SHP77 (cell line): ENCODE results near the gene SIGLEC9.

ENCODE experiments used
- DNase-seq, 2 experiments: peaks; one replicate each; lab custom pipeline; 2025; lab: John Stamatoyannopoulos, UW

The SIGLEC9 gene

DNA sequence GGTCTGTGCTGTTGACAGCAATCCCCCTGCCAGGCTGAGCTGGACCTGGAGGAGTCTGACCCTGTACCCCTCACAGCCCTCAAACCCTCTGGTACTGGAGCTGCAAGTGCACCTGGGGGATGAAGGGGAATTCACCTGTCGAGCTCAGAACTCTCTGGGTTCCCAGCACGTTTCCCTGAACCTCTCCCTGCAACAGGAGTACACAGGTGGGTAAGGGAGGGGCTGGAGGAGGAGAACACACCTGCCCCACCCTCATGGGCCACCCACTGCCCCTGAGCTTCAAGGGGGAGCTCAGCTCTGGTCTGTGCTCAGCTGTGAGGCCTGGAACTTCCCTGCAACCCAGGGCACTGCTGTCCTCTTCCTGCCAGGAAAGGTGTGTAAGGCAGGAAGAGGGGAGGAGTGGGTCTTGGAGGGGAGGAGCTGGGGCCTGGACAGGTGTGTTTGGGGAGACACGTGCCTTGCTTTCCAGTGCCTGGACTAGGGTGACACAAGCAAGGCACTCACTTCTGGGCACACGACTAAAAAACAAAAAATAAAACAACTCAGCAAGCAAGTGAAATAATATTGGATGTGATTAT, 21.3 kb downstream of the SIGLEC9 start:
- DNase-seq: no peak

DNA sequence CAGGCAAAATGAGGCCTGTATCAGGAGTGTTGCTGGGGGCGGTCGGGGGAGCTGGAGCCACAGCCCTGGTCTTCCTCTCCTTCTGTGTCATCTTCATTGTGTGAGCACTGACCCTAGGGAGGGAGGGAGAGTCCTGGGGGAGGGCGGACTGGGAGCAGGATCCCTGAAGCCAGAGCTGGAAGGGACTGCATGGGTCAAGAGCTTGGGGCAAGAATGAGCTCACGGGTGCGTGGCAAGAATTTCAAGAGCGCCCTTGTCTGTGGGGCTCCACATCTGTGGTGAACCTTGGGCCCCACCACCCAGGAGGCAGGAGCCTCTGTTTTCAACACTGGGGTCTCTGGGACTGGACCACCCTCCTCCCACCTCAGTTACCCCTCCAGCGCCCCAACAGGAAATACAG, 22.0 kb downstream of the SIGLEC9 start:
- DNase-seq: no peak

DNA sequence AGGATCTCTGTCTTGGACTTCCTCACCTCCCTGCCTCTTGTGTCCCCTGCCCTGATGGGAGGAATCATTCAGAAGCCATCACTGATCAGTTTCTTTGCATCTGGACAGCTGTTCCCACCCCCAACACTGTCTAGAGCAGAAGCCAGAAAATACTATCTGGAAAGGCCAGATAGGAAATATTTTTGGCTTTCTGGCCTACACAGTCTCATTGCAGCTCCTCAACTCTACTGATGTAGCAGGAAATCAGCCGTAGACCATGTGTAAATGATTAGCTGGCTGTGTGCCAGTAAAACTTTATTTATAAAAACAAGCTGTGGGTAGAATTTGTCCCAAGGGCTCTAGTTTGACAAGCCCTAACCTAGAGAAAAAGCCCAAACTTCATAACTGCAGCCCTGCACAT, 23.0 kb downstream of the SIGLEC9 start:
- no peak for DNase-seq

DNA sequence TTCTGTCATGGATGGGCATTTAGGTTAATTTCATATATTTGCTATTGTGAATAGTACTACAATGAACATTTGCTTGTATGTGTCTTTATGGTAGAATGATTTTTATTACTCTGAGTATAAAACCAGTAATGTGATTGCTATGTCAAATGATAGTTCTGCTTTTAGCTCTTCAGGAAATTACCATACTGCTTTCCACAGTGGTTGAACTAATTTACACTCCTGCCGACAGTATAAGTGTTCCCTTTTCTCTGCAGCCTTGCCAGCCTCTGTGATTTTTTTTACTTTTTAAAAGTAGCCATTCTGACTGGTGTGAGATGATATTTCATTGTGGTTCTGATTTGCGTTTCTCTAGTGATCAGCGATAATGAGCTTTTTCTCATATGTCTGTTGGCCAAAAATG, 23.9 kb downstream of the SIGLEC9 start:
- no peak for DNase-seq

DNA sequence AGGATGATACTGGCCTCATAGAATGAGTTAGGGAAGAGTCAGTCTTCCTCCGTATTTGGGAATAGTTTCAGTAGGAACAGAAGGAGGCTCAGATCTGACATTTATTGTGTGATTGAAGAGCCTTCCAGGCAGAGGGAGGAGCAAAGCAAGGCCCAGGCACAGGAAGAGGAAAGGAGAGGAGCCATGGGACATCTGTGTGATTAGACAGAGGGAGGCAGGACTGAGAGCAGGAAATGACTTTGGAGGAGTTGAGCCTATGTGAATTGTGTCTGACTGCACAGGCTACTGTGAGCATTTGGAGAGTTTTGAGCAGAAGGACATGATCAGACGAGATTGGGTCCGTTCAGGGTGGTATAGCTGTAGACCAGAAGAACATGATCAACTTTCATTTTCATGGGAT, 25.9 kb downstream of the SIGLEC9 start:
- DNase-seq: no peak

DNA sequence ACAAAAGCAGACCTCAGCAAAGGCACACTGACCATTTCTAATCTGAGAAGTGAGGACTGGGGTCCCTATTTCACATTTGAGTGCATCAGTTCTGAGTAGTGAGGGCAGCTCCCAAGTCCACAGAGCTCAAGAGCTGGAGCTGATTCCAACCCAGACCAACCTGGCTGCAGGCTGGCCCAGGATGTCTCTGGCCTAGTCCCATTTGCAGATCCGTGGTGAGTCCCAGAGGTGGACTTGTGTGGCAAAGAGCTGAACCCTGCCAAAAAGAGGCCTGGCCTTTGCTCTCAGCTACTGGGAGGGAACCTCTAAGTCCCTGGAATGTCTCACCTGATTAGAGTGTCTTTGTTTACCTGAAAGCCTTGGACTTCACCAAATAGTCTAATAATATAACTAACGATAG, 32.0 kb downstream of the SIGLEC9 start:
- DNase-seq: no peak

DNA sequence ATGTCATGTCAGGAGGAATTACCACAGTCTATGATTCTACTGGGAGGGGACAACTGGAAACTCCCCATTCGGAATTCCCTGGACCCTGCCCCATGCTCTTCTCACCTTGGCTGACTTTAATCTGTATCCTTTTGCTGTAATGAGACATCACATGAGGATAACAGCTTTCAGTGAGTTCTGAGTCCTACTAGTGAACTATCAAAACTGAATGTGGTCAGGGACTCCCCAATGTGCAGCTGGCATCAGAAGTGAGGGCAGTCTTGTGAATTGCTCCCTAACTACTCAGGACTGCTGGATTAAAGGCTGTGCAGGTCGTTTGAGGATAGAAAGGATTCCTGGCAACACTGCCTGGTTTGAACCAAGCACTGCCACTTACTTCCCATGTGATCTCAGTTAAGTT, 32.6 kb downstream of the SIGLEC9 start:
- no peak for DNase-seq

DNA sequence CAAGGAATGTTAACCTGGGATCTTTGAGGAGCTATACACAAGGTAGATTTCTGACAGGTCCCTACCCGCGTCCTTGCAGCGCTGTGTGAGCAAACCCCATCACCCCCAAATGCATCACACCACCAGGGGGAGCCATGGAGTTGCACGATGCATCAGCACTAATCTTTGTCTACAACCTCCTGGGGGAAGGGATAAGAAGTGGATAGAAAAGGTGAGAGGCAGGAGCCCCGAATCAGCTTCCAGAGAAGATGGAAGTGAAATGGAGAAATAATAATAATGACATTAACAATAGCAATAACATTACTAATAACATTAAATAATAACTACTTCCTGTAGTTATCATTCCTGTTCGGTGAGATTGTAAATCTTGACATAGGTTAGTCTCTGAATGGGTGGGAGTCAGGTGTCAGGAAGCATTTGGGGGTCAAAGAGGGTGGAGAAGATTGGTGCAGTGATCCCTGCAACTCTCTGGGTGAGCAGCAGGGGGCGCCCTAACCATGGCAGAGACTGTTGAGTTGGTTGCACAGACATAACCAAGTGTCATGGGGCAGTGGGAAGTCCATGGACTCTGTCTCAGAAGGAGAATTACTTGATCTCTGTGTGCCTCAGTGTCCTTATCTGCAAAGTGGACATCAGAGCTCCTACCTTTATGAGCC, 33.9 kb downstream of the SIGLEC9 start:
- peak; percentile 4 to 36 for DNase-seq

DNA sequence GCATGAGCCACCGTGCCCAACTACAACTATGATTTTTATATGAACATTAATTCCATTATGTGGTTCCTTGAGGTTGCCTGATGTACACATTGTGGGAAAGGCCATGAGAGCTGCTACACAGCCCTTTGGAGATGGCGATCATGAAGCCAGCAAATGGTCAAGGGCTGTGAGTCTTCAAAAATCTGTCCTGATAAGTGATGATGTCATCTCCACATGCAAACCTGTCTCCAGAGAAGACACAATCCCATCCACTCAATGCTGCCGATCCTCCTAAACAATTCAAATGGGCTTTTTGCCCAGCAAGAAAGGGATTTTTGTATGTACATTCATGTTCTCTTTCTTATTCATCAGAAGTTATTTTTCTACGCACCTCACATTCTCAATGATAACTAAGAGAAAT, 35.0 kb downstream of the SIGLEC9 start:
- DNase-seq: no peak

DNA sequence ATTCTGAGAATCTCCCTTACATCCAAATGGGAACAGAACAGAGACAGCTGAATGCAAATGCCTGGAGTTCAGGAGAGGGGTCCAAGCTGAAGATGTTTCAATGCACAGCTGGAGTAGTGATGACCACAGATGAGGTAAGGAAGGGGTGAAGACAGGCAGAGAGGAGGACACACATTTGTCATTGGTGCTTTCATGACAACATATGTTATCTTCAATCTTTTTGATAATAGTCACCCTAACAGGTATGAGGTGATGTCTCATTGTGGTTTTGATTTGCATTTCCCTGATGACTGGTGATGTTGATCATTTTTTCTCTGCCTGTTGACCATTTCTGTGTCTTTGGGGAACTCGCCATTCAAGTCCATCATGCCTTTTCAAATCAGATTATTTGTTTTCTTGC, 36.6 kb downstream of the SIGLEC9 start:
- DNase-seq: no peak

DNA sequence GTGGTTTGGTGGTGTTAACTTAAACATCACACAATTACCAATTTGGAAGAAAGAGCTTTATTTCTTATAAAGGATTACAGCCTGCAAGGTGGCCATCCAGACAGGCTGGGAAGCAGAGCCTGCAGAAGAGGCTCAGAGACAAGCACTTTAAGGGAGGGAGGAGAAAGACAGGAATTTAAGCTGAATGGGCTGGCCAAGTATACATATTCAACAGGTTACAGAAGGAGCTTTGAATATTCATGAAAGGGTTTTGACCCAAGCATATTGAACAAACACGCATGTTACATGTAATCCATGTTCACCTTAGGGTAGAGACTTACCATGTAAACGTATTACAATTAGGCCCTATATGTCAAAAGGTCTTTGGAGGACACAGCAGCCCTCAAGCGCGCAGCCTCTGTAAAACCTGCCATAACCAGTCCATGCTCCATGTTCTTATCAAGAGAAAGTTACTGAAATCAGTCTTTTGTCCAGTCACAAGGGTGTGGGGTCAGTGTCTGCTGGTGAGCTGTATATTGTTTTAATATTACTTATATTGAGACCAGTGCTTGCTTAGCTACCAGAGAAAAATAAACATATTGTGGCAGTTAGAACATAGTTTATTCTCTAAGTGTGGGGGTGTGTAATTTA, 37.3 kb downstream of the SIGLEC9 start:
- no peak for DNase-seq

DNA sequence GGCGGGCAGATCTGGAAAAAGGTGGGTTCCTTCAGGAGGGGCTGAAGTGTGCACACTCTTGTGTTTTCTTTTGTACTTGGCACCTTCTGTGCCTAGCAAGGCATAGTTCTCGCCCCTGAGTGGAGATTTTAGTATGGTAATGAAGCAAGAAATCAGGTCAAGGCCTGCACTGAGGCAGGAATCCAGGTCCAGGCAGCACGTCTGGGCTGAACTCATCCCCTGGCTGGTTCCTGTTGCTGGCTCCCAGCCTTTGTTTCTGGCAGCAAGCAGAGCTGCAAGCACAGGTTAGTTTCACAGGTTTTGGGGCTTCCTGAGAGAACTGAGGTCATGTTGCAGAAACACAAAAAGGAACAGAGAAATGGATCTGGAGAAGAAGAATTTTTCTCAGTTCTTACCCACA, 38.6 kb downstream of the SIGLEC9 start:
- DNase-seq: no peak

DNA sequence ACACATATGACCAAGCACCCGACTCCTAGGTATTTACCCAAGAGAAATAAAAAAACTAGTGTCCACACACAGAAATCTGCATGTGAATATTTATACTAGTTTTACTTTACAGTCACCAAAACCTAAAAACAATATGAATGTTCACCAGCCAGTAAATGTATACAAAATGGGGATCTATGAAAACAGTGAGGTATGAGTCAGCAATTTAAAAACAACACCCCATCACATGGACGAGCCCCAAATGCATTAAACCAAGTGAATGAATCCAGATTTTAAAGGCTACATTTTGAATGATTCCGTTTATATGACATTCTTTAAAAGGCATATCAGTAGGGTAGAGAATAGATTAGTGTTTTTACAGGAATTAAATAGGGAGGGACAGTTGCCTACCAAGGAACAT, 39.5 kb downstream of the SIGLEC9 start:
- no peak for DNase-seq

DNA sequence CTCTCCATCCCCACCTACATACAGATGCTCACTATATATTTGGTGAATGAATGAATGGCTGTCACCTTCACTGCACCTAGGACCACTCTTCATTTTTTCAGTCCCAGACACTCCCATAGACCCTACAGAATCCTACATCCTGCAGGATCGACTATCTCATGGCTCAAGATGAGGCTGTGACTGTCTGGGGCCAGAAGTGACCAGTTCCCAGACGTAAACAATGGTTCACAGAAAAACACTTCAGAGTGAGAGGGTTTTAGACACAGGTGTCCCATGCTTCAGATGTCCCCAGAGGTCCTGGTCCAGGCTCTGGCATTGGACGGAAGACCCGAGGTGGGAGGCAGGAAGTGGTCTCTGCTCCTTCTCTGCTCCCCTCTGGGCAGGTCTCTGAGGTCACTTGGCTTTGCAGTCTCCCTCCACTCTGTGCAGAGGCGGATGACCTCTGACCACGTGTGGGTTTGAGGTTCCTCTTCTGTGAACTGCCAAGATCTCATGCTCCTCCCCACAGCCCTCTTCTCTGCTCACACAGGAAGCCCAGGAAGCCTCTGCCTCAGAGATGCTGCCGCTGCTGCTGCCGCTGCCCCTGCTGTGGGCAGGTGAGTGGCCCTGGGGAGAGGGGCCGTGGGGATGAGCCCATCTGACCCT, 42.3 kb downstream of the SIGLEC9 start:
- no peak for DNase-seq

DNA sequence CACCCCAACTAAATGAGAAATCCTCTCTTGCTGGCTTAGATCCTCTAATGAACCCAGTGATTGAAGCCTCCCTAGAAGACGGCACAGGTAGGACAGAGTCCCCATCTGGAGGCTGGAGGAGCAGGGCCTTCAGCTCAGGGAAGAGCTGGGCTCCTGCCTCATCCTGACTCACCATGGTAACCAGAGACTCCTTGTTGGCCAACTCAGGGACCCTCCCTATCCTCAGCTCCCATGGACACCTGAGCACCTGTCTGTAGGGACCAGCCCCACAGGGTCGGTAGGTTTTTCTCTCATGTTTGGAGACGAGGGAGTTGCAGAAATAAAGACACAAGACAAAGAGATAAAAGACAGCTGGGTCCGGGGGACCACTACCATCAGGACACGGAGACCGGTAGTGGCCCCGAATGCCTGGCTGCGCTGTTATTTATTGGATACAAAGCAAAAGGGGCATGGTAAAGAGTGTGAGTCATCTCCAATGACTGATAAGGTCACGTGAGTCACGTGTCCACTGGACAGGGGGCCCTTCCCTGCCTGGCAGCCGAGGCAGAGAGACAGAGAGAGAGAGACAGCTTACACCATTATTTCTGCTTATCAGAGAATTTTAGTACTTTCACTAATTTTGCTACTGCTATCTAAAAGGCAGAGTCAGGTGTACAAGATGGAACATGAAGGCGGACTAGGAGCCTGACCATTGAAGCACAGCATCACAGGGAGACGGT, 44.0 kb downstream of the SIGLEC9 start:
- no peak for DNase-seq

DNA sequence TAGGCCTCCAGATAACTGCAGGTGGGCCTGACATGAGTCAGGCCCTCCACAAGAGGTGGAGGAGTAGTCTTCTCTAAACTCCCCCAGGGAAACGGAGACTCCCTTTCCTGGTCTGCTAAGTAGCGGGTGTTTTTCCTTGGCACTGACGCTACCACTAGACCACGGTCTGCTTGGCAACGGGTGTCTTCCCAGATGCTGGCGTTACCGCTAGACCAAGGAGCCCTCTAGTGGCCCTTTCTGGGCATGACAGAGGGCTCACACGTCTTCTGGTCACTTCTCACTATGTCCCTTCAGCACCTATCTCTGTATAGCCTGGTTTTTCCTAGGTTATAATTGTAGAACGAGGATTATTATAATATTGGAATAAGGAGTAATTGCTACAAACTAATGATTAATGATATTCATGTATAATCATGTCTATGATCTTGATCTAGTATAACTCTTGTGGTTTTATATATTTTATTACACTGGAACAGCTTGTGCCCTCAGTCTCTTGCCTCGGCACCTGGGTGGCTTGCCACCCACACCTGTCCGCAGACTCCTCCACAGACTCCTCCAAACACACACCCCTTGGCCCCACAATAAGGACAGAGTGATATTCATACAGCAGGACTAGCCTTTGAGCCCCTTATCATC, 44.7 kb downstream of the SIGLEC9 start:
- peak; percentile 43 to 66 for DNase-seq

DNA sequence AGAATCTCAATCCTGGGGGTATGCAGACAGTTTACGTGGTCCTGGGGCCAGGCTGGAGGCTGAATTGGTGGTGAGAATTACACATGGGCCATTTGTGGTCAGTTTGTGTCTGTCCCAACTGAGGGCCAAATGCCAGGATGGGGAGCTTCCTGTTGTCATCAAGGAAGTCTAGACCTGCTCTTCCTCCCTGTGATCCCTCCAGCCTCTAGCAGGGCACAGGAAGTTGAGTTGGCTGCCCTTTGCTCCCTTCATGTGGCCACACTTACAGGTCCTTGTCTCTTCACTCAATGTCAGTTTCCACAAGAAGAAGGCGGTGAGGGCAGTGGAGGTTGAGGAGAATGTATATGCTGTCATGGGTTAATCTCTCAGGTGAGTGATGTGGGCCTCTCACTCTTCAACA, 47.5 kb downstream of the SIGLEC9 start:
- no peak for DNase-seq

DNA sequence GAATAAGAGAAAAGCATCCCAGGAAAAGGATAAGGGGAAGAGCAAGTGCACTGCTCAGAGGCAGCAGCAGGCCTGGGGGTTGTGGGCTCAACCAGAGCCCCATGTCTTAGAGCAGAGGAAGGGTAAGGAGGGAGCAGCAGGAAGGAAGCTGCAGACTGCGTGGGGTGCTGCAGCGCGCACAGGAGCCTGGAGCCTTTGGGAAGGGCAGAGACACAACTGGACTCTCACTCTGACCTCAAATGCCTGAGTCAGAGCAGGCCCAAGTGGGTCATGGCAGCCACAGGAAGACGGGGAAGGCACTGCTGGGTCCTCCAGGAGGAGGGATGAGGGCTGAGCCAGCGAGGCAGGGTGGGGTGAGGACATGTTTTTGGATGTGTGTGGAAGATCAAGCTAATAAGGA, 49.0 kb downstream of the SIGLEC9 start:
- no peak for DNase-seq

DNA sequence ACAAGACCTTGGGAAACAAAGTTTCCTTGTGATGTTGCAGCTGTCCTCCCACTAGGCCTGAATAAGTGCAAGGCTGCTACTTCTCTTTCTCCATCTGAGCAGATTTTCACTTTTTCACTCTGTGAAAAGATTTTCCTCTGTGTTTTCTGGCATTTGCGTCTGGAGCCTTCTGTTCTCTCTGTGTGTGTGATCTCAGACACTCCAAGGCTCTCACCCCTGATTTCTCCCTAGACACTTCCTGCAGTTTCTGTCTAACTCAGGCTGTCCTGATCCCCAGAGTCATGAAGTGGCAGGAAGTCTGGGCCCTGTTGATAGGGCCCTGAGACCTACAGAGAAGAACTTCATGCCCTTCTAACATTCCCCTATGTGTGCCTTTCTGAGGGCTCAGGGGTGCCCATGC, 54.5 kb downstream of the SIGLEC9 start:
- no peak for DNase-seq
